GM21360 (cell line): ENCODE measurements around the gene UFSP1.
A peak's percentile ranks its signal among the peaks of the same experiment; 100 is the strongest.
"Not testable (repeated sequence)": the region's sequence is repeated elsewhere in the genome, so short reads cannot be mapped to it uniquely, and the experiment has no call there.

Experiments used
- ATAC-seq: cut with Tn5 transposase; IDR thresholded peaks from one replicate; pipeline ENCODE4 v1.9.1; 2021; ENCODE audit warnings: mild to moderate bottlenecking, moderate library complexity; ENCODE audit not compliant: unreplicated experiment

The UFSP1 gene

DNA sequence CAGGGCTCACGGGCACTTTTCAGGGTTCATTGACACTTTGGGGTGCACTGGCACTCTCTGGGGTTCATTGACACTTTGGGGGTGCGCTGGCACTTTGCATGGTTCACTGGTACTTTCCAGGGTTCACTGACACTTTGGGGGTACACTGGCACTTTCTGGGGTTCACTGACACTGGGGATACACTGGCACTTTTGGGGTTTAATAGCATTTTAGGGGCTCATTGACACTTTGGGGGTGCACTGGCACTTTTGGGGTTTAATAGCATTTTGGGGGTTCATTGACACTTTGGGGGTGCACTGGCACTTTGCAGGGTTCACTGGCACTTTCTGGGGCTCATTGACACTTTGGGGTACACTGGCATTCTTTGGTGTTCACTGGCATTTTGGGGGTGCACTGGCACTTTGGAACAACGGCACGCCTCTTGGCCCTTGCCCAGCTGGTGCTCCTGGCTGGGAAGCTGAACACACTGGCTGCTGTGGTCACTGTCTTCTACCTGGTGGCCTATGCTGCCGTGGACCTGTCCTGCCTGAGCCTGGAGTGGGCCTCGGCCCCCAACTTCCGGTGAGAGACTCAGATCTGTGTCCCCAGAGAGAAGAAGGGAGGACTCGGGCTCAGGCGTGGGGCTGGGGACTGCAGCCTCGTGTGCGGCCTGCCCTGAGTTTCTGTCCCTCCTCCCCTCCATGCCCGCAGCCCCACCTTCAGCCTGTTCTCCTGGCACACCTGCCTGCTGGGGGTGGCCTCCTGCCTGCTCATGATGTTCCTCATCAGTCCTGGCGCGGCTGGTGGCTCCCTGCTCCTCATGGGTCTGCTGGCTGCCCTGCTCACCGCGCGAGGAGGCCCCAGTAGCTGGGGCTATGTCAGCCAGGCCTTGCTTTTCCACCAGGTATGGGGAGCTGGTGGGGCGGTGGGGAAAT is 28.6 kb downstream of the UFSP1 start:
- no peak for ATAC-seq

DNA sequence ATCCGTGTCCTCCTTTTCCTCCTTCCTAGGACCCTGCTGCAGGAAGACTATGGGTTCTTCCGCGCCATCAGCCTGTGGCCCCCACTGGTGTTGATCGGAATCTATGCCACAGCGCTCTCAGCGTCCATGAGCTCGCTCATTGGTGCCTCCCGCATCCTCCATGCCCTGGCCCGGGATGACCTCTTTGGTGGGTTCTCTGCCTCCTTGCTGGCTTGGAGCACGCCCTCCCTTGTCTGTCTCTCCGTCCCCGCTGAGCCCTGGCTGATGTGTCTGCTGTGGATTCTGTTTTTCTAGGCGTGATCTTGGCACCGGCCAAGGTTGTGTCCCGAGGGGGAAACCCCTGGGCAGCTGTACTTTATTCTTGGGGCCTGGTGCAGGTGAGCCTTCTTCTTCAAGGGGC is 29.7 kb downstream of the UFSP1 start:
- no peak for ATAC-seq

DNA sequence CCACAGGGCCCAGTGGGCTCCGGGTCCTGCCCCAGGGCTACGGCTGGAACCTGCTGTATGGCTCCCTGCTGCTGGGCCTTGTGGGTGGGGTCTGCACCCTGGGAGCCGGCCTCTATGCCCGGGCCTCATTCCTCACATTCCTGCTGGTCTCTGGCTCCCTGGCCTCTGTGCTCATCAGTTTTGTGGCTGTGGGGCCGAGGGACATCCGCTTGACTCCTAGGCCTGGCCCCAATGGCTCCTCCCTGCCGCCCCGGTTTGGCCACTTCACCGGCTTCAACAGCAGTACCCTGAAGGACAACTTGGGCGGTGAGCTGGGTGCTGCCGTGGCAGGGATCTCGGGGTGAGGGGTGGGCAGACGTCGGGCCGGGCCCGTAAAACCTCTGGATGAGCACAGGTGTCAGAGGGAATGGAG is 32.6 kb downstream of the UFSP1 start:
- no peak for ATAC-seq

DNA sequence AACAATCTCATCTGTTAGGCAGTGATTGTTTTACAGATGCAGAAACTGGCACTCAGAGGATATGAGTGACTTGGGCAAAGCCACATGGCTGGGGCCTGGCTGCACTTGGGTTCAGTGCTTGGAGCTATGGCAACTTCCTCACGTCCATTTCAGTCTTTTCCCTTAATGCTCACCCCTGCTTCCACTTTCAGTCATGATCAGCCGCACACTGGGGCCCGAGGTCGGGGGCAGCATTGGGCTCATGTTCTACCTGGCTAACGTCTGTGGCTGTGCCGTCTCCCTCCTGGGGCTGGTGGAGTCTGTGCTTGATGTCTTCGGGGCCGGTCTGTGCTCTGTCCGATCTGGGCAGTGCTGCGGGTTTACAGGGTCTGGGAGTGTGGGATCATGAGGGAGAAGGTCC is 34.0 kb downstream of the UFSP1 start:
- no peak for ATAC-seq

DNA sequence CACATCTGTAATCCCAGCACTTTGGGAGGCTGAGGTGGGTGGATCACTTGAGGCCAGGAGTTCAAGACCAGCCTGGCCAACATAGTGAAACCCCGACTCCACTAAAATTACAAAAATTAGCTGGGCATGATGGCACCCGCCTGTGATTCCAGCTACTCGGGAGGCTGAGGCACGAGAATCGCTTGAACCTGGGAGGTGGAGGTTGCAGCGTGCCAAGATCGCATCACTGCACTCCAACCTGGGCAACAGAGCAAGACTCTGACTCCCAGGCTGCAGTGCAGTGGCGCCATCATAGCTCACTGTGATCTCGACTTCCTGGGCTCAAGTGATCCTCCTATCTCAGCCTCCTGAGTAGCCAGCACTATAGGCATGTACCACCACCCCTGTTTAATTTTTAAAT is 34.6 kb downstream of the UFSP1 start:
- not testable (repeated sequence) for ATAC-seq

DNA sequence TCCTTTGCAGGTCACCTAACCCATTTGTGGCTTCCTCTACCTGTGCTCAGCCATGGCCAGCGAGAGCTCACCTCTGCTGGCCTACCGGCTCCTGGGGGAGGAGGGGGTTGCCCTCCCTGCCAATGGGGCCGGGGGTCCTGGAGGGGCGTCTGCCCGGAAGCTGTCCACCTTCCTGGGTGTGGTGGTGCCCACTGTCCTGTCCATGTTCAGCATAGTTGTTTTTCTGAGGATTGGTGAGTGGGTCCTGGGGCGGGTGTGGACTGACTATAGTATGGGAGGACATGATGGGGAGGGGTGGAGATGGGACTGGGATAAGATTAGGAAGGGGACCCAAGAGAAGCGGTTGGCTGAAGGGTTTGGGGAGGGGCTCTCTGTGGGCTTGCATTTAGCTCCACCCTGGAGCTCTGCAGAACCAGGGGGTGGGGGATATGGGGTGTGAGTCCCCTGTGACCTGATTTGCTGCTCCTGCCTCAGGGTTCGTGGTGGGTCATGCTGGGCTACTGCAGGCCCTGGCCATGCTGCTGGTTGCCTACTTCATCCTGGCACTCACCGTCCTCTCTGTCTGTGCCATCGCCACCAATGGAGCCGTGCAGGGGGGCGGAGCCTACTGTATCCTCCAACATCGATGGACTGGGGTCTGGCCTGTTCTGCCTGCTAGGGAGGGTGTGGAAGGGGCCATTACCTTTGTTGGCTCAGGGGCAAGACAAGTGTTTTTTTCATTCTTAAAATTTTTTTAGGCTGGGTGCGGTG is 35.2 kb downstream of the UFSP1 start:
- ATAC-seq: no peak

DNA sequence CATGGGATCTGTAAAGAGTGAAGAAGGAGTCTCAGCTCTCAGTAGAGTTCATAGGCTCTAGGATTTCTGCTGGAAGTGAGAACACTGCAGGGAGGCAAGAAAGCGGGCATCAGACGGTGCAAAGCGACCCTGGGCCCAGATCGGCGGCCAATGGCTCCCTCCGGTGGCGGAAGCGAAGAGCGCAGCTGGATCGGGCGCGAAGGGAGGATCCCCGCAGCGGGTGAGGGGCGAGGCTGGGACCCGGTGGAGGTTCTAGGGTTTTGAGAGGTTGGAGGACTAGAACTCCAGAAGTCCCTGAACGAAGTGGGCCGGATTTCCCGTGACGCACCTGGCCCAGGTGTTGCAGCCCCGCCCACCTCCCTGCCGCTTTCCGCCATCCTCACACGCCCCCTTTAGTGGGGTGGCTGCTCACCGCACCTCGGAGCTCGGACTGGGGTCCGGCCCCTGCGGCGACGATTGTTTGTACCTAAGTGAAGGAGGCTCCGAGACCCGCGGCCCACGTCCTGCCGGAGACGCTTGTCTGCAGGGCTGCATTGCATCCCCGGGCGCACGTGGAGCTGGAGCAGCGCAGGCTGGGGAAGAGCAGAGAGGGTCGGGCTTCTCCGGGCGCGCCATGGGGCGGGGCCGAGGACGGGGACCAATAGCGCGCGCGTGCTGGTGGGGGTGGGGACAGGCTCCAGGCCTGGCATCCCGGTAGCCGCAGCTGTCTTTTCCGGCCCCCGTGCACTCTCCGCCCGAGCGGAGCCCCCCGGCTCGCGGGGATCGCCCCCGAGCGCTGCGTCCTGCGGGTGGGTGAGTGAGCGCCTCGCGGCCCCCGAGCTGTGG is 37.3 kb downstream of the UFSP1 start, which contains the start of gene SLC12A9:
Gene SLC12A9 (plus strand): TSS at position 666 of the 825 bp plus-strand sequence. CDS start 1,485 bp downstream, outside the sequence.
- ATAC-seq: peak; percentile 69

DNA sequence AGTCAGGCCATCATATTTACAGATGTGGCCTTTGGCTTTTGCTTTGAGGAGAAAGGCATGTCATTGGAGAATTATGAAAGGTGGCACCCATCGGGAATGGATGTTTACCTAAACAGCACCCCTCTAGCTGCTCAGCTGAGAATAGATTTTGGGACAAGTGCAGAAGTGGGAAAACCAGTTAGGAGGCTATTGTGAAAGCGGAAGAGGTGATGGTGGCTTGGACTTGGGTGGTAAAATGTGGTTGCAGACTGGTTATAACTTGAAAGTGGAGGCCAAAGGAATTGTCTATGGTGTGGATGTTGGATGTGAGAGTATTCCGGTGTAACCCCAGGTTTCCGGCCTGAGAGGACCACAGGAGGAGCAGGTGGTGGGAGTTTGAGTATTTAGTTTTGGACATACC is 42.2 kb downstream of the UFSP1 start:
- no peak for ATAC-seq

DNA sequence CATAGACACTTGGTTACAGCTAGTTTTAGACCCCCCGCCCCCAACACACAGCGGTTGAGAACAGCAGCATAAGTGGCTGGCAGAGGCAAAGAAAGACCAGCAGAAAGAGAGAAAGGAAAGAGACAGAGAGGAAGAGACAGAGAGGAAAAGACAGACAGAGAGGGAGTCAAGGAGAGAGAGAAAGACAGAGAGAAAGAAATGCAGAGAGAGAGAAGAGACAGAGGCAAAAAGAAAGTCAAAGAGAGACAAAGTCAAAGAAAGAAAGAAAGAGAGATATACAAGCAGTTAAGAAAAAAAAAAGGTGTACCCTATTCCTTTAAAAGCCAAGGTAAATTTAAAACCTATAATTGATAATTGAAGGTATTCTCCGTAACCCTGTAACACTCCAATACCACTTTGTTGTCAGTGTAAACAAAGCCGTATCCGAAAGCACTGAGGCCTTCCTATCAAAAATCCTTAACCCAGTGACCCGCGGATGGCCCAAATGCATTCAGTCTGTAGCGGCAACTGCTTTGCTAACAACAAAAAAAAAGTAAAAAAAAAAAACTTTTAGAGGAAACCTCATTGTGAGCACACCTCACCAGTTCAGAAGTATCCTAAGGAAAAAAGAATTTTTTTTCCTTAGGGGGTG is 48.9 kb downstream of the UFSP1 start:
- no peak for ATAC-seq

DNA sequence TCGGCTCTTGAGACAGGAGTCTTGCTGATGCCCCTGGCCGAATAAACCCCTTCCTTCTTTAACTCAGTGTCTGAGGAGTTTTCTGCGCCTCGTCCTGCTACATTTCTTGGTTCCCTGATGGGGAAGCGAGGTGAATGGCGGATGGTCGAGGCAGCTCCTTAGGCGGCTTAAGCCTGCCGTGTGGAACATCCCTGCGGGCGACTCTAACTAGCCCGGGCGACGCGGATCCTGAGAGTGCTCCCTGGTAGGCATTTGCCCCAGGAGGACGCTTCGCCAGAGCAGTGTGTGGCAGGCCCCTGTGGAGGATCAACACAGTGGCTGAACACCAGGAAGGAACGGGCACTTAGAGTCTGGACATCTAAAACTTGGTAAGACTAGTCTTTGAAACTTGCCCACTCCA is 50.2 kb downstream of the UFSP1 start:
- no peak for ATAC-seq
